Breast epithelium (tissue), 4 donors: ENCODE measurements around the gene MDFI. TPM values are rescaled to one million over a fixed set of nuclear protein-coding genes. Genes with fewer than 3 reads are reported as not detected.

Experiments used
- DNase-seq, 2 donors: peaks; one replicate each; pipeline ENCODE4 v3.0.0-alpha.2; 2019; ENCODE audit warnings: low spot score in 2 of 2
- H3K27ac ChIP-seq, 2 donors: fragments of 200-600 bp; sonication (generic) in 1 of 2; one replicate each; pipeline ENCODE4 v1.5.1; 2016 to 2019; ENCODE audit warnings: mild to moderate bottlenecking in 1 of 2
- H3K27me3 ChIP-seq, 2 donors: fragments of 200-600 bp; sonication (generic) in 1 of 2; one replicate each; pipeline versions ENCODE4 v1.5.1 to v1.6.0; 2017 to 2019; ENCODE audit warnings: control low read depth in 1 of 2, mild to moderate bottlenecking in 1 of 2
- H3K36me3 ChIP-seq: fragments of 200-600 bp; one replicate; pipeline ENCODE4 v1.5.1; 2019
- H3K4me1 ChIP-seq, 2 donors: fragments of 200-600 bp; sonication (generic); one replicate each; pipeline ENCODE4 v1.5.1; 2016 to 2019; ENCODE audit warnings: control low read depth in 1 of 2
- H3K4me3 ChIP-seq, 3 donors: fragments of 200-600 bp; sonication (generic); 1 replicate in 2 of 3; 2 replicates in 1 of 3; pipeline ENCODE4 v1.5.1; 2016 to 2019; ENCODE audit warnings: mild to moderate bottlenecking in 3 of 3, moderate library complexity in 2 of 3
- H3K9me3 ChIP-seq, 2 donors: fragments of 200-600 bp; sonication (generic) in 1 of 2; one replicate each; pipeline ENCODE4 v1.5.1; 2016 to 2019; ENCODE audit warnings: control low read depth in 1 of 2
- POLR2A ChIP-seq: fragments of 450-650 bp; IDR thresholded peaks from one replicate; pipeline ENCODE4 v1.6.1; 2016; ENCODE audit warnings: antibody characterized with exemption, mild to moderate bottlenecking, moderate library complexity
- POLR2AphosphoS5 ChIP-seq, 3 donors: sonication (generic); formaldehyde crosslinking; IDR thresholded peaks; one replicate each; pipeline ENCODE4 v1.6.1; 2017; ENCODE audit warnings: antibody characterized with exemption in 3 of 3
- intact Hi-C: fragments of 100-400 bp; cut with DNase I; formaldehyde crosslinking; loops from one replicate; pipeline ENCODE4 v1.15.1; 2023; ENCODE audit warnings: low total_unique reads
- total RNA-seq, 3 donors: library from RNA; depleted of rRNA; stranded (reverse); fragments of >200 nt; gene quantifications; one replicate each; pipeline ENCODE4 v1.1.0, GENCODE V29; 2016
- TF ChIP-seq, protein P1 (sequence below), 3 donors: fragments of 450-650 bp; IDR thresholded peaks; one replicate each; pipeline ENCODE4 v1.5.1; 2016 to 2017; ENCODE audit warnings: antibody characterized with exemption in 3 of 3, mild to moderate bottlenecking in 3 of 3, moderate library complexity in 3 of 3

Gene MDFI
- total RNA-seq, 3 donors from 2014 or later, result 26.7 to 75.8 (median 36.1) TPM

GRCh38 chr6:41635365-41635764 lies 2.9 kb upstream of the MDFI start:
- no peaks in the 10 kb centered on the region for H3K36me3 ChIP-seq
- intact Hi-C loops, result no loop called here
- no peak overlapping the region for H3K27ac ChIP-seq
- peaks cover 0 to 4% of the 10 kb centered on the region in 2 donors for H3K27me3 ChIP-seq
- DNase-seq, result no peak
- TF ChIP-seq, protein P1, sequence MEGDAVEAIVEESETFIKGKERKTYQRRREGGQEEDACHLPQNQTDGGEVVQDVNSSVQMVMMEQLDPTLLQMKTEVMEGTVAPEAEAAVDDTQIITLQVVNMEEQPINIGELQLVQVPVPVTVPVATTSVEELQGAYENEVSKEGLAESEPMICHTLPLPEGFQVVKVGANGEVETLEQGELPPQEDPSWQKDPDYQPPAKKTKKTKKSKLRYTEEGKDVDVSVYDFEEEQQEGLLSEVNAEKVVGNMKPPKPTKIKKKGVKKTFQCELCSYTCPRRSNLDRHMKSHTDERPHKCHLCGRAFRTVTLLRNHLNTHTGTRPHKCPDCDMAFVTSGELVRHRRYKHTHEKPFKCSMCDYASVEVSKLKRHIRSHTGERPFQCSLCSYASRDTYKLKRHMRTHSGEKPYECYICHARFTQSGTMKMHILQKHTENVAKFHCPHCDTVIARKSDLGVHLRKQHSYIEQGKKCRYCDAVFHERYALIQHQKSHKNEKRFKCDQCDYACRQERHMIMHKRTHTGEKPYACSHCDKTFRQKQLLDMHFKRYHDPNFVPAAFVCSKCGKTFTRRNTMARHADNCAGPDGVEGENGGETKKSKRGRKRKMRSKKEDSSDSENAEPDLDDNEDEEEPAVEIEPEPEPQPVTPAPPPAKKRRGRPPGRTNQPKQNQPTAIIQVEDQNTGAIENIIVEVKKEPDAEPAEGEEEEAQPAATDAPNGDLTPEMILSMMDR (IDR thresholded peaks at IDR 0.05), result no peak
- TF ChIP-seq POLR2A (no peak), POLR2AphosphoS5 (IDR thresholded peaks at IDR 0.05) (no peak)
- H3K4me3 ChIP-seq, result no peak overlapping the region
- H3K4me1 ChIP-seq, result no peaks in the 10 kb centered on the region
- no peaks in the 10 kb centered on the region for H3K9me3 ChIP-seq

DNA sequence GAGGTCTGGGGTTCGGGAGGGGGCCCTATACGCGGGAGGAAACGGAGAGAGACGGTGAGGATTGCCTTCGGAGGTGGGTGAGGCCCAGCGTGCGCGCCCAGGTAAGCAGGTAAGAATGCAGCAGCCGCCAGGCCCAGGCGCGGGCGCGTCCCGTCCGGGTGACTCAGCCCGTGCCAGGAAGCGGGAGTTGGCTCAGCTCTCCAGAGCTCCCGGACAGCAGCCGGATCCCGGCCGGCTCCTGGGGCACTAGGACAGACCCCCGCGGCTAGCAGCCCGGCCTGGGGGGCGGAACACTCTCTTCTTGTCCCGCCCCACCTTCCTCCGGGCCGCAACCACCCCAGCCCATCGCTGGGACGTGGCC lies 1.5 kb upstream of the MDFI start:
- H3K4me3 ChIP-seq, result peak overlapping the region; percentile 38 to 79 (median 68)
- intact Hi-C loops, result no loop called here
- H3K9me3 ChIP-seq, result no peaks in the 10 kb centered on the region

GRCh38 chr6:41637194-41638001 lies 870 bp upstream of the MDFI start:
- intact Hi-C loops, result no loop called here

More for the DNA sequence above, 1.5 kb upstream of the MDFI start:
- TF ChIP-seq POLR2A (no peak), POLR2AphosphoS5 (IDR thresholded peaks at IDR 0.05) (peak in 1 of 3 donors; percentile 37)
- DNase-seq, result peak; percentile 77 to 85
- H3K4me1 ChIP-seq, result no peaks in the 10 kb centered on the region
- H3K36me3 ChIP-seq, result no peaks in the 10 kb centered on the region
- peaks cover 0 to 4% of the 10 kb centered on the region in 2 donors for H3K27me3 ChIP-seq
- H3K27ac ChIP-seq, result peak overlapping the region; percentile 83 to 87

DNA sequence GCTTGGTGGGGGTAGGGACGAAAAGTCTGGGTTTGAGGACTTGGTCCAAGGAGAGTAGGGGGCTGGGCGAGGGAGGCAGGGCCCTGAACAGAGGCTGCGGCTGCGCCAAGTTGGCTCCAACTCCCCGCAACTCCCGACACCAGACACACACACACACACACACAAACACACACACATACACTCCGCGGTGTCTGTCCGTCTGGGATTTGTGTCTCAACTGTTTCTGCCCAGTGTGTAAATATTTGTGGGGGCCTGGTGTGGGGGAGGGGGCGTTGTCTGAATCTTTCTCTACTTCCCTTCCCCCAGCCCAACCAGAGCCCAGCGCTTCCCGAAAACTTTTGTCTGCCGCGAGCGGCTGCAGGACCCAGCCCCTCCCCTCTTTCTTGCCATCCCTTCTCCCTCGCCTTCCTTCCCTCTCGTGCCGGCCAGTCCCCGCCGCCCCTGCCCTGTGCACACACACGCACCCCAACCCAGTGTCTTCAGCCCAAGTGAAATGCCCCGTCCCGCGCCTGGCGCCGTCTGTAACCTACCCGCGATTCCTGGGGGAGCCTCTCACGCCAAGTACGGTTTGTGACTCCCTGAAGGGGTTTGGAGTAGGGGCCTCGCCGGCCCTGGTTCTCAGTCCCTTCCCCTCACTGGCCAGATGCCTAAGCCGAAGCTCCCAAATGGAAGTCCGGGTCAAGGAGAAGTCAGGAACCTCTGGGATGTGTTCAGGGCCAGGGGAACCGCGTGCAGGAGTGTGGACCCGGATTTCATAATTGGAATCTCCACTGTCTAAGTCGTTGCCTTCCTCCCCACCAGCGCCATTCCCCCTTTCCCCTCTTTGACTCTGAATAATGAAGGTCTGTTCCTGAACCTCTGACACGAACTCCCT lies 904 bp downstream of the MDFI start:
- intact Hi-C loops, result no loop called here
- Histone ChIP-seq H3K27me3 (peaks cover 0 to 4% of the 10 kb centered on the region in 2 donors), H3K4me3 (peak overlapping the region; percentile 38 to 79 (median 68)), H3K36me3 (no peaks in the 10 kb centered on the region), H3K27ac (peak overlapping the region; percentile 83 to 87), H3K9me3 (no peaks in the 10 kb centered on the region), H3K4me1 (no peaks in the 10 kb centered on the region)
- peak in 1 of 2 donors; percentile 33 for DNase-seq
- TF ChIP-seq POLR2A, result no peak
- TF ChIP-seq, protein P1 (IDR thresholded peaks at IDR 0.05), result no peak
- no peak for TF ChIP-seq POLR2AphosphoS5 (IDR thresholded peaks at IDR 0.05)

More at GRCh38 chr6:41637194-41638001, 870 bp upstream of the MDFI start:
- no peaks in the 10 kb centered on the region for H3K4me1 ChIP-seq
- H3K9me3 ChIP-seq, result no peaks in the 10 kb centered on the region
- peak in 1 of 2 donors; percentile 30 for DNase-seq
- peak overlapping the region; percentile 83 to 87 for H3K27ac ChIP-seq
- H3K36me3 ChIP-seq, result no peaks in the 10 kb centered on the region
- peaks cover 0 to 4% of the 10 kb centered on the region in 2 donors for H3K27me3 ChIP-seq
- TF ChIP-seq POLR2A, result no peak
- TF ChIP-seq POLR2AphosphoS5 (IDR thresholded peaks at IDR 0.05), result no peak
- TF ChIP-seq, protein P1 (IDR thresholded peaks at IDR 0.05), result no peak
- peak overlapping the region; percentile 38 to 79 (median 68) for H3K4me3 ChIP-seq

GRCh38 chr6:41639809-41640371 lies 1.6 kb downstream of the MDFI start:
- Histone ChIP-seq H3K36me3 (no peaks in the 10 kb centered on the region), H3K27me3 (peaks cover 0 to 4% of the 10 kb centered on the region in 2 donors), H3K4me3 (peak overlapping the region in 1 of 3 donors; percentile 79), H3K27ac (peak overlapping the region; percentile 83 to 87), H3K9me3 (no peaks in the 10 kb centered on the region), H3K4me1 (no peaks in the 10 kb centered on the region)
- DNase-seq, result no peak
- intact Hi-C loops, result no loop called here
- no peak for TF ChIP-seq POLR2A
- TF ChIP-seq POLR2AphosphoS5 (IDR thresholded peaks at IDR 0.05), result no peak
- TF ChIP-seq, protein P1 (IDR thresholded peaks at IDR 0.05), result no peak
